Liver (tissue), 3 donors: ENCODE measurements around the gene C10orf53.
"Not testable (repeated sequence)": the region's sequence is repeated elsewhere in the genome, so short reads cannot be mapped to it uniquely, and the experiment has no call there.

ENCODE experiments used
- CTCF ChIP-seq: fragments of 150-350 bp; IDR thresholded peaks from 2 replicates; pipeline ENCODE4 v1.5.1; 2017; ENCODE audit warnings: improper control_type of control experiment, low read depth, low read length; ENCODE audit not compliant: missing input control
- EGR1 ChIP-seq, 2 donors: IDR thresholded peaks; 2 replicates each; pipeline ENCODE4 v1.6.1; 2016 to 2018; ENCODE audit warnings: antibody characterized with exemption in 2 of 2, low read depth in 2 of 2
- FOXA2 ChIP-seq: IDR thresholded peaks from 2 replicates; pipeline ENCODE4 v1.6.1; 2016; ENCODE audit warnings: antibody characterized with exemption
- JUND ChIP-seq, 2 donors: IDR thresholded peaks; 2 replicates each; pipeline ENCODE4 v1.6.1; 2016; ENCODE audit warnings: antibody characterized with exemption in 2 of 2
- RXRA ChIP-seq, 2 donors: IDR thresholded peaks; 2 replicates each; pipeline ENCODE4 v1.6.1; 2017 to 2018; ENCODE audit warnings: antibody characterized with exemption in 2 of 2, mild to moderate bottlenecking in 1 of 2
- TF ChIP-seq, protein P1 (sequence below): IDR thresholded peaks from 2 replicates; pipeline ENCODE4 v1.6.1; 2016; ENCODE audit warnings: antibody characterized with exemption, mild to moderate bottlenecking
- TF ChIP-seq, protein P2 (sequence below): IDR thresholded peaks from 2 replicates; pipeline ENCODE4 v1.6.1; 2016; ENCODE audit warnings: antibody characterized with exemption
- donor health status: healthy.
- donor health status: healthy.

GRCh38 chr10:49682449-49682848 lies 3.0 kb downstream of the C10orf53 start:
- TF ChIP-seq, protein P1, sequence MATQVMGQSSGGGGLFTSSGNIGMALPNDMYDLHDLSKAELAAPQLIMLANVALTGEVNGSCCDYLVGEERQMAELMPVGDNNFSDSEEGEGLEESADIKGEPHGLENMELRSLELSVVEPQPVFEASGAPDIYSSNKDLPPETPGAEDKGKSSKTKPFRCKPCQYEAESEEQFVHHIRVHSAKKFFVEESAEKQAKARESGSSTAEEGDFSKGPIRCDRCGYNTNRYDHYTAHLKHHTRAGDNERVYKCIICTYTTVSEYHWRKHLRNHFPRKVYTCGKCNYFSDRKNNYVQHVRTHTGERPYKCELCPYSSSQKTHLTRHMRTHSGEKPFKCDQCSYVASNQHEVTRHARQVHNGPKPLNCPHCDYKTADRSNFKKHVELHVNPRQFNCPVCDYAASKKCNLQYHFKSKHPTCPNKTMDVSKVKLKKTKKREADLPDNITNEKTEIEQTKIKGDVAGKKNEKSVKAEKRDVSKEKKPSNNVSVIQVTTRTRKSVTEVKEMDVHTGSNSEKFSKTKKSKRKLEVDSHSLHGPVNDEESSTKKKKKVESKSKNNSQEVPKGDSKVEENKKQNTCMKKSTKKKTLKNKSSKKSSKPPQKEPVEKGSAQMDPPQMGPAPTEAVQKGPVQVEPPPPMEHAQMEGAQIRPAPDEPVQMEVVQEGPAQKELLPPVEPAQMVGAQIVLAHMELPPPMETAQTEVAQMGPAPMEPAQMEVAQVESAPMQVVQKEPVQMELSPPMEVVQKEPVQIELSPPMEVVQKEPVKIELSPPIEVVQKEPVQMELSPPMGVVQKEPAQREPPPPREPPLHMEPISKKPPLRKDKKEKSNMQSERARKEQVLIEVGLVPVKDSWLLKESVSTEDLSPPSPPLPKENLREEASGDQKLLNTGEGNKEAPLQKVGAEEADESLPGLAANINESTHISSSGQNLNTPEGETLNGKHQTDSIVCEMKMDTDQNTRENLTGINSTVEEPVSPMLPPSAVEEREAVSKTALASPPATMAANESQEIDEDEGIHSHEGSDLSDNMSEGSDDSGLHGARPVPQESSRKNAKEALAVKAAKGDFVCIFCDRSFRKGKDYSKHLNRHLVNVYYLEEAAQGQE: not testable (repeated sequence)
- TF ChIP-seq CTCF; FOXA2; JUND (IDR thresholded peaks at IDR 0.05); EGR1 (IDR thresholded peaks at IDR 0.05; ENCODE audit: low read depth in 2 of 2); RXRA (IDR thresholded peaks at IDR 0.05): not testable (repeated sequence)
- TF ChIP-seq, protein P2, sequence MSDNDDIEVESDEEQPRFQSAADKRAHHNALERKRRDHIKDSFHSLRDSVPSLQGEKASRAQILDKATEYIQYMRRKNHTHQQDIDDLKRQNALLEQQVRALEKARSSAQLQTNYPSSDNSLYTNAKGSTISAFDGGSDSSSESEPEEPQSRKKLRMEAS: not testable (repeated sequence)
